ENCODE results near the gene AMBRA1. TPM values are rescaled to one million over a fixed set of nuclear protein-coding genes. Genes with fewer than 3 reads are reported as not detected.

The AMBRA1 gene
- total and polyA plus RNA-seq, 4 experiments from 2014 or later, result 5.9 to 43.9 (median 30.4) TPM

GRCh38 chr11:46534711-46535110 lies 59.1 kb downstream of the AMBRA1 start:
- no peak overlapping the region for H3K4me3 ChIP-seq (ENCODE audit: low read length in 2 of 2)
- peaks cover 8% of the 10 kb centered on the region for H3K4me1 ChIP-seq (ENCODE audit: insufficient read depth, low read length)
- Mint-ChIP-seq H3K4me1 (peaks cover 34 to 59% (median 45%) of the 10 kb centered on the region in 4 donors), H3K36me3 (peaks cover 3 to 15% of the 10 kb centered on the region in 2 donors), H3K9me3 (no peaks in the 10 kb centered on the region), H3K27me3 (no peaks in the 10 kb centered on the region), H3K27ac (peak overlapping the region in 2 of 7 donors; percentile 13 to 26), H3K4me3 (no peak overlapping the region)
- intact Hi-C loops (cut with micrococcal nuclease), result loop anchor here (5.0 to 10.0 kb wide), 2 partner anchors 83 to 570 kb away; partner anchors contain the start of genes ATG13 and HARBI1
- ChIA-PET POLR2A (ENCODE audit: partially characterized antibody) (no interaction called here), CTCF (ENCODE audit: partially characterized antibody) (no interaction called here)
- no peaks in the 10 kb centered on the region for H3K27me3 ChIP-seq (ENCODE audit: insufficient read depth, low read length)
- H3K36me3 ChIP-seq (ENCODE audit: insufficient read depth, low read length), result no peaks in the 10 kb centered on the region
- no peak for DNase-seq
- no peak overlapping the region for H3K27ac ChIP-seq (ENCODE audit: low read depth, low read length)
- H3K9me3 ChIP-seq (ENCODE audit: control insufficient read depth in 1 of 2, low read length in 2 of 2), result no peaks in the 10 kb centered on the region

- Mint-ChIP-seq H3K36me3 (peaks cover 3 to 17% of the 10 kb centered on the region in 2 donors), H3K27me3 (no peaks in the 10 kb centered on the region), H3K27ac (peak overlapping the region in 3 of 7 donors; percentile 19 to 77 (median 25)), H3K9me3 (no peaks in the 10 kb centered on the region), H3K4me3 (no peak overlapping the region), H3K4me1 (peaks cover 42 to 71% (median 56%) of the 10 kb centered on the region in 4 donors)
- H3K27ac ChIP-seq (ENCODE audit: low read depth, low read length), result no peak overlapping the region
- H3K4me3 ChIP-seq (ENCODE audit: low read length in 2 of 2), result no peak overlapping the region
- DNase-seq, result no peak
- peaks cover 18% of the 10 kb centered on the region for H3K4me1 ChIP-seq (ENCODE audit: insufficient read depth, low read length)
- H3K9me3 ChIP-seq (ENCODE audit: control insufficient read depth in 1 of 2, low read length in 2 of 2), result no peaks in the 10 kb centered on the region
- H3K36me3 ChIP-seq (ENCODE audit: insufficient read depth, low read length), result no peaks in the 10 kb centered on the region
- H3K27me3 ChIP-seq (ENCODE audit: insufficient read depth, low read length), result no peaks in the 10 kb centered on the region
- intact Hi-C loops (cut with micrococcal nuclease), result loop anchor here (10.0 kb wide), 1 partner anchor 569 kb away; no protein-coding TSS in a partner anchor
- POLR2A ChIA-PET (ENCODE audit: partially characterized antibody), result no interaction called here
- CTCF ChIA-PET (ENCODE audit: partially characterized antibody), result interaction anchor here (0.7 to 1.1 kb wide), 3 partner anchors 14 to 44 kb away, joined by 3 to 4 read pairs (median 3); no protein-coding TSS in a partner anchor
These were observed 60.3 kb downstream of the AMBRA1 start for GRCh38 chr11:46533396-46534100.

GRCh38 chr11:46529928-46530574 lies 63.8 kb downstream of the AMBRA1 start:
- Mint-ChIP-seq H3K27ac (peak overlapping the region in 3 of 7 donors; percentile 5 to 63 (median 15)), H3K4me3 (no peak overlapping the region), H3K4me1 (peaks cover 29 to 50% (median 39%) of the 10 kb centered on the region in 4 donors), H3K36me3 (peaks cover 13 to 24% of the 10 kb centered on the region in 2 donors), H3K27me3 (no peaks in the 10 kb centered on the region), H3K9me3 (peaks cover 0 to 5% (median 0%) of the 10 kb centered on the region in 8 donors)
- H3K36me3 ChIP-seq (ENCODE audit: insufficient read depth, low read length), result no peaks in the 10 kb centered on the region
- H3K9me3 ChIP-seq (ENCODE audit: control insufficient read depth in 1 of 2, low read length in 2 of 2), result no peaks in the 10 kb centered on the region
- H3K27me3 ChIP-seq (ENCODE audit: insufficient read depth, low read length), result no peaks in the 10 kb centered on the region
- ChIA-PET CTCF (ENCODE audit: partially characterized antibody) (interaction anchor here (0.7 to 2.8 kb wide), 38 partner anchors 8 to 291 kb away, joined by 3 to 19 read pairs (median 4); no protein-coding TSS in a partner anchor), POLR2A (ENCODE audit: partially characterized antibody) (interaction anchor here (0.6 kb wide), 1 partner anchor 149 kb away, joined by 3 read pairs; the partner anchor contains the start of gene MDK)
- DNase-seq, result no peak
- intact Hi-C loops (cut with micrococcal nuclease), result loop anchor here (1.0 to 10.0 kb wide), 4 partner anchors 143 to 565 kb away; partner anchors contain the start of gene DGKZ
- H3K4me1 ChIP-seq (ENCODE audit: insufficient read depth, low read length), result peaks cover 12% of the 10 kb centered on the region
- no peak overlapping the region for H3K4me3 ChIP-seq (ENCODE audit: low read length in 2 of 2)
- H3K27ac ChIP-seq (ENCODE audit: low read depth, low read length), result no peak overlapping the region

GRCh38 chr11:46529095-46529905 lies 64.5 kb downstream of the AMBRA1 start:
- peak; percentile 64 to 78 (median 67) for DNase-seq
- peaks cover 0 to 5% (median 0%) of the 10 kb centered on the region in 8 donors for H3K9me3 Mint-ChIP-seq
- H3K4me1 Mint-ChIP-seq, result peaks cover 28 to 50% (median 38%) of the 10 kb centered on the region in 4 donors
- Histone ChIP-seq H3K27ac (ENCODE audit: low read depth, low read length) (no peak overlapping the region), H3K36me3 (ENCODE audit: insufficient read depth, low read length) (no peaks in the 10 kb centered on the region), H3K4me1 (ENCODE audit: insufficient read depth, low read length) (peaks cover 12% of the 10 kb centered on the region), H3K9me3 (ENCODE audit: control insufficient read depth in 1 of 2, low read length in 2 of 2) (no peaks in the 10 kb centered on the region), H3K27me3 (ENCODE audit: insufficient read depth, low read length) (no peaks in the 10 kb centered on the region), H3K4me3 (ENCODE audit: low read length in 2 of 2) (no peak overlapping the region)
- H3K36me3 Mint-ChIP-seq, result peaks cover 10 to 22% of the 10 kb centered on the region in 2 donors
- CTCF ChIA-PET (ENCODE audit: partially characterized antibody), result interaction anchor here (0.5 to 2.8 kb wide), 38 partner anchors 9 to 542 kb away, joined by 3 to 19 read pairs (median 4); no protein-coding TSS in a partner anchor
- no peaks in the 10 kb centered on the region for H3K27me3 Mint-ChIP-seq
- no peak overlapping the region for H3K4me3 Mint-ChIP-seq
- H3K27ac Mint-ChIP-seq, result peak overlapping the region in 4 of 7 donors; percentile 10 to 86 (median 53)
- intact Hi-C loops (cut with micrococcal nuclease), result loop anchor here (1.0 to 5.0 kb wide), 3 partner anchors 142 to 290 kb away; partner anchors contain the start of gene DGKZ
- POLR2A ChIA-PET (ENCODE audit: partially characterized antibody), result interaction anchor here (0.6 kb wide), 1 partner anchor 148 kb away, joined by 3 read pairs; the partner anchor contains the start of gene MDK

- Histone ChIP-seq H3K27ac (ENCODE audit: low read depth, low read length) (no peak overlapping the region), H3K9me3 (ENCODE audit: control insufficient read depth in 1 of 2, low read length in 2 of 2) (no peaks in the 10 kb centered on the region), H3K27me3 (ENCODE audit: insufficient read depth, low read length) (no peaks in the 10 kb centered on the region), H3K36me3 (ENCODE audit: insufficient read depth, low read length) (no peaks in the 10 kb centered on the region), H3K4me3 (ENCODE audit: low read length in 2 of 2) (no peak overlapping the region), H3K4me1 (ENCODE audit: insufficient read depth, low read length) (peaks cover 12% of the 10 kb centered on the region)
- no peaks in the 10 kb centered on the region for H3K27me3 Mint-ChIP-seq
- ChIA-PET CTCF (ENCODE audit: partially characterized antibody) (interaction anchor here (0.5 to 2.8 kb wide), 32 partner anchors 9 to 541 kb away, joined by 3 to 19 read pairs (median 5); no protein-coding TSS in a partner anchor), POLR2A (ENCODE audit: partially characterized antibody) (no interaction called here)
- H3K4me1 Mint-ChIP-seq, result peaks cover 25 to 46% (median 36%) of the 10 kb centered on the region in 4 donors
- intact Hi-C loops (cut with micrococcal nuclease), result loop anchor here (1.0 to 5.0 kb wide), 3 partner anchors 141 to 289 kb away; partner anchors contain the start of gene DGKZ
- peak overlapping the region in 3 of 7 donors; percentile 24 to 87 (median 82) for H3K27ac Mint-ChIP-seq
- no peak for DNase-seq
- peaks cover 10 to 22% of the 10 kb centered on the region in 2 donors for H3K36me3 Mint-ChIP-seq
- H3K9me3 Mint-ChIP-seq, result peaks cover 0 to 5% (median 0%) of the 10 kb centered on the region in 8 donors
- no peak overlapping the region for H3K4me3 Mint-ChIP-seq
These were observed 65.3 kb downstream of the AMBRA1 start for GRCh38 chr11:46528445-46529094.

GRCh38 chr11:46527591-46528130 lies 66.2 kb downstream of the AMBRA1 start:
- Histone ChIP-seq H3K27ac (ENCODE audit: low read depth, low read length) (no peak overlapping the region), H3K4me3 (ENCODE audit: low read length in 2 of 2) (no peak overlapping the region), H3K4me1 (ENCODE audit: insufficient read depth, low read length) (peaks cover 12% of the 10 kb centered on the region), H3K36me3 (ENCODE audit: insufficient read depth, low read length) (no peaks in the 10 kb centered on the region), H3K27me3 (ENCODE audit: insufficient read depth, low read length) (no peaks in the 10 kb centered on the region), H3K9me3 (ENCODE audit: control insufficient read depth in 1 of 2, low read length in 2 of 2) (no peaks in the 10 kb centered on the region)
- Mint-ChIP-seq H3K36me3 (peaks cover 10 to 24% of the 10 kb centered on the region in 2 donors), H3K9me3 (peaks cover 0 to 5% (median 0%) of the 10 kb centered on the region in 8 donors), H3K27ac (no peak overlapping the region), H3K4me3 (no peak overlapping the region), H3K27me3 (no peaks in the 10 kb centered on the region), H3K4me1 (peaks cover 24 to 51% (median 40%) of the 10 kb centered on the region in 4 donors)
- intact Hi-C loops (cut with micrococcal nuclease), result loop anchor here (2.0 to 5.0 kb wide), 2 partner anchors 140 to 181 kb away; partner anchors contain the start of gene DGKZ
- ChIA-PET POLR2A (ENCODE audit: partially characterized antibody) (no interaction called here), CTCF (ENCODE audit: partially characterized antibody) (interaction anchor here (2.6 kb wide), 1 partner anchor 17 kb away, joined by 6 read pairs; no protein-coding TSS in a partner anchor)
- DNase-seq, result no peak
